HepG2 (cell line): ENCODE data around the gene MEGF6. TPM values are rescaled to one million over a fixed set of nuclear protein-coding genes. Genes with fewer than 3 reads are reported as not detected.

Source experiments
- HNRNPL ChIP-seq: fragments of 200-400 bp; formaldehyde crosslinking; IDR thresholded peaks from 2 replicates; pipeline ENCODE4 v1.6.1; 2017; ENCODE audit warnings: mild to moderate bottlenecking, low read depth, low read length
- KDM5B ChIP-seq: sonication (generic); formaldehyde crosslinking; IDR thresholded peaks from 2 replicates; pipeline ENCODE4 v1.4.0; 2020; ENCODE audit warnings: missing genetic modification reagents, mild to moderate bottlenecking, borderline replicate concordance
- MBD4 ChIP-seq: IDR thresholded peaks from 2 replicates; pipeline ENCODE4 v1.6.1; 2012; ENCODE audit warnings: low read length, inconsistent platforms, borderline replicate concordance
- POLR2G ChIP-seq: fragments of 200-400 bp; formaldehyde crosslinking; IDR thresholded peaks from 2 replicates; pipeline ENCODE4 v1.6.1; 2018; ENCODE audit warnings: mild to moderate bottlenecking, low read depth, low read length, moderate library complexity
- RFX1 ChIP-seq: fragments of 450-650 bp; IDR thresholded peaks from 2 replicates; pipeline ENCODE4 v1.6.1; 2017
- RFX5 ChIP-seq: IDR thresholded peaks from 2 replicates; pipeline ENCODE4 v1.6.1; 2011; ENCODE audit warnings: low read depth, low read length, improper control_type of control experiment
- SALL2 ChIP-seq: sonication (generic); formaldehyde crosslinking; IDR thresholded peaks from 2 replicates; pipeline ENCODE4 v1.8.1; 2023; ENCODE audit warnings: mild to moderate bottlenecking, missing genetic modification reagents, inconsistent platforms
- SIN3A ChIP-seq: IDR thresholded peaks from 2 replicates; pipeline ENCODE4 v1.6.1; 2011; ENCODE audit warnings: low read depth, mild to moderate bottlenecking, control low read depth, low read length, borderline replicate concordance
- SIX4 ChIP-seq: sonication (generic); formaldehyde crosslinking; IDR thresholded peaks from 2 replicates; pipeline ENCODE4 v1.4.0; 2020; ENCODE audit warnings: missing genetic modification reagents
- SMAD1 ChIP-seq: sonication (generic); formaldehyde crosslinking; IDR thresholded peaks from 2 replicates; pipeline ENCODE4 v1.4.0; 2020; ENCODE audit warnings: missing genetic modification reagents, low read depth, mild to moderate bottlenecking, borderline replicate concordance
- SRY ChIP-seq: sonication (generic); formaldehyde crosslinking; IDR thresholded peaks from 2 replicates; pipeline ENCODE4 v1.8.0; 2022; ENCODE audit warnings: mild to moderate bottlenecking, missing genetic modification reagents
- ZFP37 ChIP-seq: sonication (generic); formaldehyde crosslinking; IDR thresholded peaks from 2 replicates; pipeline ENCODE4 v1.4.0; 2020; ENCODE audit warnings: missing genetic modification reagents, borderline replicate concordance
- ZNF121 ChIP-seq: sonication (generic); formaldehyde crosslinking; IDR thresholded peaks from 2 replicates; pipeline ENCODE4 v1.5.0; 2020; ENCODE audit warnings: mild to moderate bottlenecking, missing genetic modification reagents
- ZNF329 ChIP-seq: sonication (generic); formaldehyde crosslinking; IDR thresholded peaks from 2 replicates; pipeline ENCODE4 v1.9.0; 2021; ENCODE audit warnings: low read depth, mild to moderate bottlenecking, missing genetic modification reagents
- ZNF816 ChIP-seq: sonication (generic); formaldehyde crosslinking; IDR thresholded peaks from 2 replicates; pipeline ENCODE4 v1.8.0; 2022; ENCODE audit warnings: missing genetic modification reagents, mild to moderate bottlenecking, borderline replicate concordance
- polyA plus RNA-seq, 8 experiments: library from polyadenylated mRNA; depleted of rRNA in 3 of 8; stranded (reverse) in 7 of 8; unstranded in 1 of 8; fragments of >200 nt; fragmentation: Illumina TruSeq in 4 of 8; extraction: Trizol in 4 of 8; gene quantifications; 2 replicates each; pipeline versions ENCODE4 v1.2.1 to v1.2.3, GENCODE V29; 2011 to 2016; ENCODE audit warnings: low read depth in 4 of 8, missing spikeins in 1 of 8, mixed read lengths in 1 of 8; ENCODE audit not compliant: insufficient read depth in 1 of 8
- total RNA-seq, 5 experiments: library from RNA; depleted of rRNA; stranded (reverse); fragments of >200 nt; fragmentation: Illumina TruSeq; extraction: Trizol; gene quantifications; 2 replicates each; pipeline ENCODE4 v1.2.3, GENCODE V29; 2016; ENCODE audit warnings: low read depth in 1 of 5
- TF ChIP-seq, protein P1 (sequence below): sonication (generic); formaldehyde crosslinking; conservative IDR thresholded peaks from 2 replicates; pipeline ENCODE4 v1.4.0; 2020; ENCODE audit warnings: missing genetic modification reagents
- TF ChIP-seq, protein P2 (sequence below): sonication (generic); formaldehyde crosslinking; IDR thresholded peaks from 2 replicates; pipeline ENCODE4 v1.4.0; 2020; ENCODE audit warnings: missing genetic modification reagents
- TF ChIP-seq, protein P3 (sequence below): sonication (generic); IDR thresholded peaks from 2 replicates; pipeline ENCODE4 v1.6.1; 2016; ENCODE audit warnings: low read depth, borderline replicate concordance
- TF ChIP-seq, protein P4 (sequence below): sonication (generic); formaldehyde crosslinking; IDR thresholded peaks from 2 replicates; pipeline ENCODE4 v1.9.0; 2021; ENCODE audit warnings: missing genetic modification reagents, borderline replicate concordance

The MEGF6 gene
- total and polyA plus RNA-seq, 2 of the 13 experiments (the other 11 are each of a cell fraction or from before 2014, with no cell fraction given), result 1.9 TPM

DNA sequence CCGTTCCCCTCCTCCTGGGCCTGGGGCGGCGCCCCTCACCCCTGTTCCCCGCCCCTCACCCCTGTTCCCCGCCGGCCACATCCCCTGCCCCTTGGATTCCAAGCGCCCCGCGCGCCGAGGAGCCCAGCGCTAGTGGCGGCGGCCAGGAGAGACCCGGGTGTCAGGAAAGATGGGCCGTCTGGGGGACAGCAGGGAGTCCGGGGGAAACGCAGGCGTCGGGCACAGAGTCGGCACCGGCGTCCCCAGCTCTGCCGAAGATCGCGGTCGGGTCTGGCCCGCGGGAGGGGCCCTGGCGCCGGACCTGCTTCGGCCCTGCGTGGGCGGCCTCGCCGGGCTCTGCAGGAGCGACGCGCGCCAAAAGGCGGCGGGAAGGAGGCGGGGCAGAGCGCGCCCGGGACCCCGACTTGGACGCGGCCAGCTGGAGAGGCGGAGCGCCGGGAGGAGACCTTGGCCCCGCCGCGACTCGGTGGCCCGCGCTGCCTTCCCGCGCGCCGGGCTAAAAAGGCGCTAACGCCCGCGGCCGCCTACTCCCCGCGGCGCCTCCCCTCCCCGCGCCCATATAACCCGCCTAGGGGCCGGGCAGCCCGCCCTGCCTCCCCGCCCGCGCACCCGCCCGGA lies 40.7 kb upstream of the MEGF6 start, which contains the start of gene TP73 (continued):
- TF ChIP-seq, protein P1, sequence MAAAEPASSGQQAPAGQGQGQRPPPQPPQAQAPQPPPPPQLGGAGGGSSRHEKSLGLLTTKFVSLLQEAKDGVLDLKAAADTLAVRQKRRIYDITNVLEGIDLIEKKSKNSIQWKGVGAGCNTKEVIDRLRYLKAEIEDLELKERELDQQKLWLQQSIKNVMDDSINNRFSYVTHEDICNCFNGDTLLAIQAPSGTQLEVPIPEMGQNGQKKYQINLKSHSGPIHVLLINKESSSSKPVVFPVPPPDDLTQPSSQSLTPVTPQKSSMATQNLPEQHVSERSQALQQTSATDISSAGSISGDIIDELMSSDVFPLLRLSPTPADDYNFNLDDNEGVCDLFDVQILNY (CRISPR knock-in tag), result peak; percentile 44; the same call in 1 of the 2 replicates
- no peak for TF ChIP-seq ZNF816 (CRISPR knock-in tag)
- TF ChIP-seq SALL2 (CRISPR knock-in tag), result no peak
- TF ChIP-seq SIN3A, result 0 out of 2 replicates have a peak, but pooled peaks have one; percentile 8
- 0 out of 2 replicates have a peak, but pooled peaks have one; percentile 48 for TF ChIP-seq ZNF329
- TF ChIP-seq, protein P2, sequence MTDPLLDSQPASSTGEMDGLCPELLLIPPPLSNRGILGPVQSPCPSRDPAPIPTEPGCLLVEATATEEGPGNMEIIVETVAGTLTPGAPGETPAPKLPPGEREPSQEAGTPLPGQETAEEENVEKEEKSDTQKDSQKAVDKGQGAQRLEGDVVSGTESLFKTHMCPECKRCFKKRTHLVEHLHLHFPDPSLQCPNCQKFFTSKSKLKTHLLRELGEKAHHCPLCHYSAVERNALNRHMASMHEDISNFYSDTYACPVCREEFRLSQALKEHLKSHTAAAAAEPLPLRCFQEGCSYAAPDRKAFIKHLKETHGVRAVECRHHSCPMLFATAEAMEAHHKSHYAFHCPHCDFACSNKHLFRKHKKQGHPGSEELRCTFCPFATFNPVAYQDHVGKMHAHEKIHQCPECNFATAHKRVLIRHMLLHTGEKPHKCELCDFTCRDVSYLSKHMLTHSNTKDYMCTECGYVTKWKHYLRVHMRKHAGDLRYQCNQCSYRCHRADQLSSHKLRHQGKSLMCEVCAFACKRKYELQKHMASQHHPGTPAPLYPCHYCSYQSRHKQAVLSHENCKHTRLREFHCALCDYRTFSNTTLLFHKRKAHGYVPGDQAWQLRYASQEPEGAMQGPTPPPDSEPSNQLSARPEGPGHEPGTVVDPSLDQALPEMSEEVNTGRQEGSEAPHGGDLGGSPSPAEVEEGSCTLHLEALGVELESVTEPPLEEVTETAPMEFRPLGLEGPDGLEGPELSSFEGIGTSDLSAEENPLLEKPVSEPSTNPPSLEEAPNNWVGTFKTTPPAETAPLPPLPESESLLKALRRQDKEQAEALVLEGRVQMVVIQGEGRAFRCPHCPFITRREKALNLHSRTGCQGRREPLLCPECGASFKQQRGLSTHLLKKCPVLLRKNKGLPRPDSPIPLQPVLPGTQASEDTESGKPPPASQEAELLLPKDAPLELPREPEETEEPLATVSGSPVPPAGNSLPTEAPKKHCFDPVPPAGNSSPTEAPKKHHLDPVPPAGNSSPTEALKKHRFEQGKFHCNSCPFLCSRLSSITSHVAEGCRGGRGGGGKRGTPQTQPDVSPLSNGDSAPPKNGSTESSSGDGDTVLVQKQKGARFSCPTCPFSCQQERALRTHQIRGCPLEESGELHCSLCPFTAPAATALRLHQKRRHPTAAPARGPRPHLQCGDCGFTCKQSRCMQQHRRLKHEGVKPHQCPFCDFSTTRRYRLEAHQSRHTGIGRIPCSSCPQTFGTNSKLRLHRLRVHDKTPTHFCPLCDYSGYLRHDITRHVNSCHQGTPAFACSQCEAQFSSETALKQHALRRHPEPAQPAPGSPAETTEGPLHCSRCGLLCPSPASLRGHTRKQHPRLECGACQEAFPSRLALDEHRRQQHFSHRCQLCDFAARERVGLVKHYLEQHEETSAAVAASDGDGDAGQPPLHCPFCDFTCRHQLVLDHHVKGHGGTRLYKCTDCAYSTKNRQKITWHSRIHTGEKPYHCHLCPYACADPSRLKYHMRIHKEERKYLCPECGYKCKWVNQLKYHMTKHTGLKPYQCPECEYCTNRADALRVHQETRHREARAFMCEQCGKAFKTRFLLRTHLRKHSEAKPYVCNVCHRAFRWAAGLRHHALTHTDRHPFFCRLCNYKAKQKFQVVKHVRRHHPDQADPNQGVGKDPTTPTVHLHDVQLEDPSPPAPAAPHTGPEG, result no peak
- no peak for TF ChIP-seq ZFP37
- TF ChIP-seq, protein P3, sequence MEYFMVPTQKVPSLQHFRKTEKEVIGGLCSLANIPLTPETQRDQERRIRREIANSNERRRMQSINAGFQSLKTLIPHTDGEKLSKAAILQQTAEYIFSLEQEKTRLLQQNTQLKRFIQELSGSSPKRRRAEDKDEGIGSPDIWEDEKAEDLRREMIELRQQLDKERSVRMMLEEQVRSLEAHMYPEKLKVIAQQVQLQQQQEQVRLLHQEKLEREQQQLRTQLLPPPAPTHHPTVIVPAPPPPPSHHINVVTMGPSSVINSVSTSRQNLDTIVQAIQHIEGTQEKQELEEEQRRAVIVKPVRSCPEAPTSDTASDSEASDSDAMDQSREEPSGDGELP, result peak; percentile 48; the same call in 1 of the 2 replicates
- TF ChIP-seq RFX1, result no peak
- TF ChIP-seq SMAD1 (CRISPR knock-in tag), result no peak
- TF ChIP-seq SRY, result 0 out of 2 replicates have a peak, but pooled peaks have one; percentile 34
- no peak for TF ChIP-seq SIX4
- TF ChIP-seq, protein P4, sequence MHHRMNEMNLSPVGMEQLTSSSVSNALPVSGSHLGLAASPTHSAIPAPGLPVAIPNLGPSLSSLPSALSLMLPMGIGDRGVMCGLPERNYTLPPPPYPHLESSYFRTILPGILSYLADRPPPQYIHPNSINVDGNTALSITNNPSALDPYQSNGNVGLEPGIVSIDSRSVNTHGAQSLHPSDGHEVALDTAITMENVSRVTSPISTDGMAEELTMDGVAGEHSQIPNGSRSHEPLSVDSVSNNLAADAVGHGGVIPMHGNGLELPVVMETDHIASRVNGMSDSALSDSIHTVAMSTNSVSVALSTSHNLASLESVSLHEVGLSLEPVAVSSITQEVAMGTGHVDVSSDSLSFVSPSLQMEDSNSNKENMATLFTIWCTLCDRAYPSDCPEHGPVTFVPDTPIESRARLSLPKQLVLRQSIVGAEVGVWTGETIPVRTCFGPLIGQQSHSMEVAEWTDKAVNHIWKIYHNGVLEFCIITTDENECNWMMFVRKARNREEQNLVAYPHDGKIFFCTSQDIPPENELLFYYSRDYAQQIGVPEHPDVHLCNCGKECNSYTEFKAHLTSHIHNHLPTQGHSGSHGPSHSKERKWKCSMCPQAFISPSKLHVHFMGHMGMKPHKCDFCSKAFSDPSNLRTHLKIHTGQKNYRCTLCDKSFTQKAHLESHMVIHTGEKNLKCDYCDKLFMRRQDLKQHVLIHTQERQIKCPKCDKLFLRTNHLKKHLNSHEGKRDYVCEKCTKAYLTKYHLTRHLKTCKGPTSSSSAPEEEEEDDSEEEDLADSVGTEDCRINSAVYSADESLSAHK, result no peak
- TF ChIP-seq MBD4, result no peak
- no peak for TF ChIP-seq HNRNPL
- no peak for TF ChIP-seq KDM5B (CRISPR knock-in tag)
- no peak for TF ChIP-seq RFX5
- TF ChIP-seq POLR2G, result no peak
- TF ChIP-seq ZNF121, result peak; percentile 86
